Breast epithelium (tissue), 4 donors: Measurements from ENCODE around the gene OSGEP. TPM values are rescaled to one million over a fixed set of nuclear protein-coding genes. Genes with fewer than 3 reads are reported as not detected.

Experiments used
- DNase-seq, 2 donors: peaks; one replicate each; pipeline ENCODE4 v3.0.0-alpha.2; 2019; ENCODE audit warnings: low spot score in 2 of 2
- H3K27ac ChIP-seq, 2 donors: fragments of 200-600 bp; sonication (generic) in 1 of 2; one replicate each; pipeline ENCODE4 v1.5.1; 2016 to 2019; ENCODE audit warnings: mild to moderate bottlenecking in 1 of 2
- H3K27me3 ChIP-seq, 2 donors: fragments of 200-600 bp; sonication (generic) in 1 of 2; one replicate each; pipeline versions ENCODE4 v1.5.1 to v1.6.0; 2017 to 2019; ENCODE audit warnings: control low read depth in 1 of 2, mild to moderate bottlenecking in 1 of 2
- H3K36me3 ChIP-seq: fragments of 200-600 bp; one replicate; pipeline ENCODE4 v1.5.1; 2019
- H3K4me1 ChIP-seq, 2 donors: fragments of 200-600 bp; sonication (generic); one replicate each; pipeline ENCODE4 v1.5.1; 2016 to 2019; ENCODE audit warnings: control low read depth in 1 of 2
- H3K4me3 ChIP-seq, 3 donors: fragments of 200-600 bp; sonication (generic); 1 replicate in 2 of 3; 2 replicates in 1 of 3; pipeline ENCODE4 v1.5.1; 2016 to 2019; ENCODE audit warnings: mild to moderate bottlenecking in 3 of 3, moderate library complexity in 2 of 3
- H3K9me3 ChIP-seq, 2 donors: fragments of 200-600 bp; sonication (generic) in 1 of 2; one replicate each; pipeline ENCODE4 v1.5.1; 2016 to 2019; ENCODE audit warnings: control low read depth in 1 of 2
- CTCF ChIP-seq, 3 donors: fragments of 450-650 bp; IDR thresholded peaks; one replicate each; pipeline ENCODE4 v1.5.1; 2016 to 2017; ENCODE audit warnings: antibody characterized with exemption in 3 of 3, mild to moderate bottlenecking in 3 of 3, moderate library complexity in 3 of 3
- POLR2A ChIP-seq: fragments of 450-650 bp; IDR thresholded peaks from one replicate; pipeline ENCODE4 v1.6.1; 2016; ENCODE audit warnings: antibody characterized with exemption, mild to moderate bottlenecking, moderate library complexity
- POLR2AphosphoS5 ChIP-seq, 3 donors: sonication (generic); formaldehyde crosslinking; IDR thresholded peaks; one replicate each; pipeline ENCODE4 v1.6.1; 2017; ENCODE audit warnings: antibody characterized with exemption in 3 of 3
- intact Hi-C: fragments of 100-400 bp; cut with DNase I; formaldehyde crosslinking; loops from one replicate; pipeline ENCODE4 v1.15.1; 2023; ENCODE audit warnings: low total_unique reads
- total RNA-seq, 3 donors: library from RNA; depleted of rRNA; stranded (reverse); fragments of >200 nt; gene quantifications; one replicate each; pipeline ENCODE4 v1.1.0, GENCODE V29; 2016

Gene OSGEP
- total RNA-seq, 3 donors from 2014 or later: 38.1 to 66.9 (median 57.5) TPM

GRCh38 chr14:20415782-20416206, 38.8 kb downstream of the OSGEP start:
- peaks cover 2 to 4% of the 10 kb centered on the region in 2 donors for H3K4me1 ChIP-seq
- no peak for TF ChIP-seq POLR2AphosphoS5 (IDR thresholded peaks at IDR 0.05)
- TF ChIP-seq POLR2A: no peak
- peak in 2 of 3 donors; percentile 25 to 50 for TF ChIP-seq CTCF (IDR thresholded peaks at IDR 0.05)
- no peaks in the 10 kb centered on the region for H3K9me3 ChIP-seq
- intact Hi-C loops: no loop called here
- no peak for DNase-seq
- no peaks in the 10 kb centered on the region for H3K36me3 ChIP-seq
- H3K4me3 ChIP-seq: no peak overlapping the region
- H3K27me3 ChIP-seq: no peaks in the 10 kb centered on the region
- no peak overlapping the region for H3K27ac ChIP-seq

DNA sequence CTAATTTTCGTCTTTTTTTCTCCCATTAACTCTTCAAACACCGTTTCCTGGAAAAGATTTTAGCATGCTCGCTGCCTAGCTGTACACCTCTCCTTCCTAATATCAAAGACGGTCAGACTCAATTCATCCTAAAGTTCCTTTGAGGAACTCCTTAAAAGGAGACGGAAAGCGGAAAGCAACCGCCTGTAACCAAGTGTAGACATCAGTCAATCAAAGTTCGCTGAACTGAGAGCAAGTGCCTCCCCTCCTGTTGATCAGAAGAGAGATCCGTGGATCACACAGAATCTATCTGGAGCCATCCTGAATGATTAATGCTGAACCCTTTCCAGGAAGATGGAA, 40.9 kb downstream of the OSGEP start:
- intact Hi-C loops: loop anchor here (5.0 kb wide), 1 partner anchor 194 kb away; no protein-coding TSS in a partner anchor
- Histone ChIP-seq H3K4me1 (peaks cover 2 to 4% of the 10 kb centered on the region in 2 donors), H3K36me3 (no peaks in the 10 kb centered on the region), H3K27me3 (no peaks in the 10 kb centered on the region), H3K27ac (peak overlapping the region; percentile 95 to 97), H3K4me3 (peak overlapping the region; percentile 79 to 86 (median 81)), H3K9me3 (no peaks in the 10 kb centered on the region)
- DNase-seq: no peak
- no peak for TF ChIP-seq CTCF (IDR thresholded peaks at IDR 0.05)
- no peak for TF ChIP-seq POLR2A
- TF ChIP-seq POLR2AphosphoS5 (IDR thresholded peaks at IDR 0.05): no peak

DNA sequence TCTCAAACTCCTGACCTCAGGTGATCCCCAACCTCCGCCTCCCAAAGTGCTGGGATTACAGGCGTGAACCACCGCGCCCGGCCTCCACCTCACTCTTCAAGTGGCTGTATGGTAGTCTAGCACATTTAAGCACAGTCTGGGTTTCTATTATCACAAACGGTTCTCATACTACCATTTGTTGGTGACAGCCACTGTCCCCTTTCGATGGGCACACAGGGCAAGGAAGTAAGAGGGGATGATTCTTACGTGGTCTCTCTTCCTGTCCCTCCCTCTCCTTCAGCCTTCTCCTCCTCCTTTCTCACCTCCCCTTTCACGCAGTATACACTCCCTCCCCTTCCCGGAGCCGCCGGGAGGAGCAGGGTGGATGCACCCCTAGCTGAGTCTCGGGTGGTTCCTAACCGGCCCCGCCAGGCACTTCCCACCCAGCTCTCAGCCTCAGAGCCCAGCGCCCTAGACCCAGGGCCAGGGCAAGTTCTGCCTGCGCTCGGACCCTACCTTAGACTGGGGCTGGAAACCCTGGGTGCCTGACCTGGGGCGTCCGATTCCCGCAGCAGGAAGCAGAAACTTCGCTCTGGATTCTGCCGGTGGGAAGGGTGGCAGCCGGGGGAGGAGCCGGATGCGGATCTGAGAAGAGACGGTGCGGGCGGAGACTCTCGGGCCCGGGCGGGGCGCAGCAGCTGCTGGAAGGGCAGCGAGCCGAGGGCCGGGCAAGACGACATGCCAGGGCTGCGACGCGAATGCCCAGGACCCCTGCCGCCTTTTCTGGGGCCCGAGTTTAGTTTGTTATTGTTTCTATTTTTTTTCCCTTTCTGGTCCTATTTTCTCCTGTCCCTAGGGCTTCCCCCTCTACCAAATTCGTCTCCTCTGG, 41.5 kb downstream of the OSGEP start, which contains the start of gene TEP1:
TEP1 (minus strand) TSS at position 626 of the 868 bp plus-strand sequence. CDS start 5,062 bp downstream, outside the sequence.
- intact Hi-C loops: loop anchor here (5.0 kb wide), 1 partner anchor 194 kb away; no protein-coding TSS in a partner anchor
- H3K27ac ChIP-seq: peak within 1 kb of the TSS; percentile 95 to 97
- H3K27me3 ChIP-seq: no peaks in the 10 kb centered on the region
- peak; percentile 85 to 92 for DNase-seq
- peak within 1 kb of the TSS; percentile 79 to 86 (median 81) for H3K4me3 ChIP-seq
- peaks cover 2 to 4% of the 10 kb centered on the region in 2 donors for H3K4me1 ChIP-seq
- TF ChIP-seq CTCF (IDR thresholded peaks at IDR 0.05): peak in 2 of 3 donors; percentile 17 to 20
- peak in 2 of 3 donors; percentile 65 to 74 for TF ChIP-seq POLR2AphosphoS5 (IDR thresholded peaks at IDR 0.05)
- peak; percentile 53 for TF ChIP-seq POLR2A
- H3K9me3 ChIP-seq: no peaks in the 10 kb centered on the region
- H3K36me3 ChIP-seq: no peaks in the 10 kb centered on the region

- Histone ChIP-seq H3K27me3 (no peaks in the 10 kb centered on the region), H3K4me1 (peaks cover 2 to 4% of the 10 kb centered on the region in 2 donors), H3K27ac (peak overlapping the region; percentile 95 to 97), H3K4me3 (peak overlapping the region; percentile 79 to 86 (median 81)), H3K9me3 (no peaks in the 10 kb centered on the region), H3K36me3 (no peaks in the 10 kb centered on the region)
- TF ChIP-seq POLR2AphosphoS5 (IDR thresholded peaks at IDR 0.05) (no peak), POLR2A (no peak), CTCF (IDR thresholded peaks at IDR 0.05) (no peak)
- no peak for DNase-seq
- intact Hi-C loops: loop anchor here (5.0 kb wide), 1 partner anchor 195 kb away; no protein-coding TSS in a partner anchor
These were observed 42.2 kb downstream of the OSGEP start for GRCh38 chr14:20412411-20412810.

- H3K9me3 ChIP-seq: no peaks in the 10 kb centered on the region
- DNase-seq: no peak
- no peak for TF ChIP-seq POLR2A
- no peak overlapping the region for H3K27ac ChIP-seq
- intact Hi-C loops: no loop called here
- no peak overlapping the region for H3K4me3 ChIP-seq
- H3K36me3 ChIP-seq: no peaks in the 10 kb centered on the region
- no peaks in the 10 kb centered on the region for H3K27me3 ChIP-seq
- H3K4me1 ChIP-seq: peaks cover 2 to 4% of the 10 kb centered on the region in 2 donors
These were observed 45.4 kb downstream of the OSGEP start for GRCh38 chr14:20409226-20409625.
